Pons (tissue), 1 donor: ENCODE results near the gene SHISA9.
A peak's percentile ranks its signal among the peaks of the same experiment; 100 is the strongest.

ENCODE experiments used
- DNase-seq: peaks from one replicate; pipeline ENCODE4 v3.0.0-alpha.2; 2016; ENCODE audit warnings: low spot score

Gene SHISA9

DNA sequence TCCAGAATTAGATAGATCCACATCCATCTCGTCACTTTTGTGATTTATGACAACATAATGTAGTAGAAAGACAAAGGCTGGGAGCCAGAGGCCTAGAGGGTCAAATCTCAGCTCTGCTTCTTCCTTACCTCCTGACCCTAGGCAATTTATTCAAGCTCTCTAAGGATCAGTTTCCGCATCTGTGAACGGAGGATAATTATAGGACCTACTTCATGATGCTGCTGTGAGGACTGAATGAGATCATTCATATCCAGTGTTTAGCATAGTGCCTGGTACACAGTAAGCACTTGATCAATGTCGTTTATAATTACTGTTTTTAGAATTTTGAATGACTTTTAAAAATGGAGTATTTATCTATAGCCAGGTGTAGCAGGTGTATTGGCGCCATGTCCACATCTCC is 128.4 kb downstream of the SHISA9 start:
- DNase-seq = no peak

DNA sequence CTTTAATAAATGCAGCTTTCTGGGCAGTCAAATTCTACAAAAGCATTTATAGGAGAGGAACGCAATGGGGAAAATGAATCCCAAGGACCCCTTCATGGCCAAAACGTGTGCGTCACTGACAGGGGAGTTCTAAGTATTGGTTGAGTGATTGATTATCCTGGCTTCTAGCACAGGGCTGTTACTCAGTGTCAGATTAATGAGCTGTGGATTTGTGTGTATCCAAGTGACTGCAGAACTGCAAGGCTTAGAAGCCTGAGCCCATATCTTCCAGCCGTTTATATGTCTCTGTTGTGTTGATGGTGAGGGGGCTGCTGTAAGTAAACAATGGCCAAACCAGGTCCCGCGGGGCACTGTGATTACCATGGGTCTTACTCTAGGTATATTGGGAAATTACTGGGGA is 129.4 kb downstream of the SHISA9 start:
- no peak for DNase-seq

DNA sequence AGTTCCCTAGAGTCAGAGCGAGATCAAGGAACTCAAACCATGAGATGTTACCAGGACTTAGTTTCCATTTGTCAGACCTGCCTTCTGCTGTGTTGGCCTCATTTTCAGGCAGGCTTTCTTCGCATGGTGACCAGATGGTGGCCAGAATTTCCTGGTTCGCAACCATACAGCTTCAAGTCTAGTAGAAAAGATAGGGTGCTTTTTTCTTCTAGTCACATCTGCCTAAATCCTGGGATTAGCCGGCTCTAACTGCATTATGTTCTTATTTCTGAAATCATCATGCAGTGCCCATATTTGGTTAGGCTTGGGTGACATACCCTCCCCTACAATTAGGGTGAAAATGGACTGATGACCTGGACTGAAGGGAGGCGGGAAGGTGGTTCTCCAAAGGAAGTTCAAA is 131.5 kb downstream of the SHISA9 start:
- no peak for DNase-seq

DNA sequence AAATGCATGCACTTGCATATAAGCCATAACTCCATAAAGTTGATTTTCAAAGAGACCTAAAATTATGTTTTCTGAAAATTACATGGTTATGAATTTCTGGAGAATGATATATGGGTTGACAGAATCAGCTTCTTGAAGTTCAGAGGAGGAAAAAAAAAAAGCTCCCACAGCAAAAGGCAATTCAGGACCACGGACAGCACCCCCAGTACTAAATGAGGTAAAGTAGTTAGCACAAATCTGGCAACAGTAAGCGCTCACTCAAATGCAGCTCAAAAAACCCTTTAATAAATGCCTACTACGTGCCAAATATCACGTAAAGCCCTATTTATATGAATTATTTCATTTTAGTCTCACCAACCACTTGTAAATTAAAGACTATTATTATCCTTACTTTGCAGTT is 135.2 kb downstream of the SHISA9 start:
- DNase-seq = peak; percentile 21

DNA sequence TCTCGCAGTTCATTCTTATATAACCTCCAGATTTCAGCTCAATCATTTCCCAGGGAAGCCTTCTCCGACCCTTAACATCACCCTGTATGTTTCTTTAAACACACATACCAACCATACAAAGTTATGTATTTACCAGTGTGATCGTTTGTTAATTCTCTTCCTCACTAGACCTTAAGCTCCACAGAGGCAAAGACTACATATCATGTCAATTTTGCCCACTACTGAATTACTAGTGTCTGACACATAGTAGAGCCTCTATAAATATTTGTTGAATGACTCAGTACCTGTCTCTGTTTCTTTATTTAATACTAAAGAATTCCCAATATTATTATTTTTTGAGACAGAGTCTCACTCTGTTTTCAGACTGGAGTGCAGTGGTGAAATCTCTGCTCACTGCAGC is 137.2 kb downstream of the SHISA9 start:
- DNase-seq = no peak

GRCh38 chr16:13039526-13039925 is 138.1 kb downstream of the SHISA9 start:
- no peak for DNase-seq

GRCh38 chr16:13041180-13041579 is 139.8 kb downstream of the SHISA9 start:
- no peak for DNase-seq

GRCh38 chr16:13041646-13042290 is 140.4 kb downstream of the SHISA9 start:
- DNase-seq = no peak

DNA sequence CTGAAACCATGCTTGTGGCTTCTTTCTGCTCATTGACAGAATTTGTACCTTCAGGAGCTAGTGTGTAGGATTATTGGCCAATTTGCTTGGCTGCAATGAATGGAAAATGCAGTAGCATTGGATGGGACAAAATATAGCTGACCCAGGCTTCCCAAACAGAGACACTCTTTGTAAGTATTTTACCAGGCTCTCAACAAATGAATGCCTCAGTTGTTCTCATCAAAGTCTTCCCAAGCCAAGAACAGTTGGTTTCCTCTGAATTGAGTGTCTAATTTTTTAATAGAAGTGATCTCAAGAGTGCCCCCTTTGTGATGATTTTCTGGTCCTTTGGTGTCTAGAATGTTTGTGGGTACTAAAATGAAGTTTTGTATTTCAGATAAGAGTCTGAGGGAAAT is 140.9 kb downstream of the SHISA9 start:
- peak; percentile 74 for DNase-seq

DNA sequence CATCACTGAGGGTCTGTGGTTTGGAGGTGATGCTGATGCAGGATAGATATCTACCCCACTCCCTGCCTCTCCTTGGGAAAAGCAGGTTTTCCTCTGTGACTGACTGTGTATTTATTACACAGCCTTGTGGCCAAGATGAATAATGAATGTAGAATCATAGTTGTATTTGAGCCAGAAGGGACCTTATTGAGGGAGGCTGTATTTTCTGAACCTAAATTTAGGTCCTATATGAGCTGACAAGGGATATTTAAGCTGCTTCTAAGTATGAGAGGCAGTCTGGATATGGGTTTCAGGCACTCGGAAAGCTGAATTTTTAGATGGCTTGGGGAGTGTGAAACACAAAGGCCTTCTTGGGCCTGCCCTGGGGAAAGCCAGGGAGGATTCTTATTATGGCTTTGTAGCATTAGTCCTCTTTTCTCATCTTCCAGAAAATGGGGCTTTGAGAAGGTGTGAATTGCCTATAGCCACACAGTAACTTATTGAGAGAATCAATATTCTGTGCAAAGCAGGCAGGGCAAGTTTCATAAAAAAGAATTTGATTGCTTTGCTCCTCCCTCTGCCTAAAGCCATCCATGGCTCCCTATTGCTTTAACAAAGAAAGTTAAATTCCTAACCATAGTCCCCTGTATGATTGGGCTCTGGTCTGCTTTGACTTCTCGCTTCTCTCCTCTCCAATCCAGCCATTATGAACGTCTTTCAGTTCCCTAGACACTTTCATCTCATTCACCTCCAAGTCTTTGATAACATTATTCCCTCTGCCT is 144.8 kb downstream of the SHISA9 start:
- DNase-seq = no peak

DNA sequence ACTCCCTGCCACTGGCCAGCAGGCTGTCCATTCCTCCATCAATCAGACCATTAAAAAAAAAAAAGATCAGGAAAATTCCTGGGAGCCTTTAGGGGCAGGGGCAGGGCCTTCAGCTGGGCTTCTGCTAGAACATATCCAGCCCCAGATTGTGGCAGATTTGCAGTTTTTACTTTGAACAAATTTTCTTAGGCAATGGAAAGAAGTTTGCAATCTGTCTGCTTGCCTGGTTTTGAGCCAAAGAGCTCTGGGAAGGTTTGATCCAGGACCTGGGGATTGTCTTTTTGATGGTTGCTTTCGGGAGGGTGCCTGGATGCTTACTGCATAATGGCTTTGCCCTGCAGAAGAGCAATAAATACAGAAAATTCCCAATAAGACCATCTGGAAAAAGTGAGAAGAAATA is 145.9 kb downstream of the SHISA9 start:
- no peak for DNase-seq

DNA sequence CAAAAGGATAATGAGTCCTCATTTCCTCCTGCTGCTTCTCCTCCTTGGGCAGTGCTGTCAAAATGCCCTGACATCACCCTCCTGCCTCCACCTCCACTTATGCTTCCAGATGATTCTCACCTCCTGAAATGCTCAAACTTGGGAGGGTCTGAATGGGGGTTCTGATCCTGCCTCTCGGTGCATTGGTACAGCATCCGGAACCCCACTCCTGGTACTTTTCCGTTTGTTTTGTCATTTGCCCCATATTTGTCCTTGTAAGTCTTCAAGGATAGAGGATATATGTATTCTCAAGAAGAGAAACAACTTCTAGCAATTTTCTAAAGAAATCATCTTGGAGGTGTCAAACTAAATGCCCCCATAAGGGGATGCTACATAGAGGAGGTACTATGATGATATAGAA is 148.3 kb downstream of the SHISA9 start:
- no peak for DNase-seq

- DNase-seq = no peak
Measured at GRCh38 chr16:13052431-13052830, 151.0 kb downstream of the SHISA9 start.

DNA sequence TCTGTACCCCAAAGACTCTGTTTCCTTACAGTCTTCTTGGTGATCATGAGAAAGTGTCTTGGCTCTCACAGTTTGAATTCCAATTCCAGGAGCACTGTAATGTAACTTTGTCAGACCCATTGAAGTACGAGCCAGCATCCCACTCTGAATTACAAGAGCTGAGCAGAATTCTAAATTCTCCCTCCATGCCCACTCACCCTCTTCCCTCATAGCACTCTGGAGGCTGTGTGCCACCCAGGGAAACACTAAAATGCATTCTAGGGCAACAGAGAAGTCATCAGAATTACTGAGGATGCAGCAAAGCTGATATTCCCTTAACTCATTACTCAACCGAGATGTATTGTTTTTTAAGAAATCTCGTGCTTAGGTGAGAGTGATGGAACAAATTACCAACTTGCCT is 154.1 kb downstream of the SHISA9 start:
- DNase-seq = no peak

DNA sequence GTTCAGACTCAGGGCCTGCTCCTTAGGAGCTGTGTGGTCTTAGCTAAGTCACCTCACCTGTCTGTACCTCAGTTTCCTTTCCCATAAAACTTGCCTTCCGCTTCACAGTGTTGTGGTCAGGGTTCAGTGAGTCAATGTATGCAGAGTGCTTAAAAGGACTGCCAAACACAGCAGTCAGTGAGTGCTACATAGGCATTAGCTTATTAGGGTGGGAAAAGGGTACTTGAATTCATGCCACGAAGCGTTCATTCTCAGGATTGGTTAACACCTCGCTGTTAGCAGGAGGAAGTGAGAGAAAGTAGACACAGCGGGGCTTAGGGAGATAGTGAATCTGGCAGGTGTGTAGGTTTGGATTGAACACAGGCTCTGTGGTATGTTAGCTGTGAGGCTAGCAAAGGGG is 155.2 kb downstream of the SHISA9 start:
- no peak for DNase-seq

- no peak for DNase-seq
Measured at GRCh38 chr16:13060932-13061331, 159.5 kb downstream of the SHISA9 start.

DNA sequence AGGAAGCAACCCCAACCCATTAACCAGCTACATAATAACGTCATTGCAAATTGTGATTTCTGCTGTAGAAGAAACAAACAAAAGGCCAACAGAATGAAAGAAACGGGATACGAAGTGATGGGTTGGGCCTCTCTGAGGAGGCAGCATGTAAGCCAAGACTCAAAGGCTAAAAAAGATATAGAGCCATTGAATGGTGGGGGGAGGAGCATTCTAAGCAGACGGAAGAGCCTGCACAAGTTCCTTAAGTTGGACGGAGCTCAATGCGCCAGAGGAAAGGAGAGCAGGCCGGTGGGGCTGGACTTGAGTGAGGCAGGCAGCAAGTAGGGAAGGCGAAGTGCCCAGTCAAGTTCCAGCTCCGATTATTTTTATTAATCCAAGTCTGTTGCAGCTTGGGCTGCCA is 160.3 kb downstream of the SHISA9 start:
- DNase-seq = no peak

DNA sequence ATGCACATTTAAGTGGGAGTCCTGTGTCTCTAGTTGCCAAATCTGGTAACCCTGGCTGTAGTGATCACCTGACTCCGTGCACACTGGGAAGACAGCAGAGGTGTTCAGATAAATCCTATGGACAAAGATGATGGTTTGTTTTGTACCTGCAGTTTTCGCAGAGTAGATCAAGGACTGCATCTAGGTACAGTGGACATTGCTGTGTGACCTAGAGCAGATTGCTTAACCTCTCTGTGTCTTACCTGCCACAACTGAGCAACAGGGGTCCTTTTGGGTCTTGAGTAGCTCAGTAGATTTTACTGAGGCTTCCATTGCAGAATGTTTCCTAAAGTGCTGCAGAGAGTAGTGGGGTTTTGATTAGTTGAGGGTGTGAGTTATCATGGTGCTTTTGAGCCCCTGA is 160.8 kb downstream of the SHISA9 start:
- no peak for DNase-seq

GRCh38 chr16:13063457-13063856 is 162.1 kb downstream of the SHISA9 start:
- DNase-seq = no peak

DNA sequence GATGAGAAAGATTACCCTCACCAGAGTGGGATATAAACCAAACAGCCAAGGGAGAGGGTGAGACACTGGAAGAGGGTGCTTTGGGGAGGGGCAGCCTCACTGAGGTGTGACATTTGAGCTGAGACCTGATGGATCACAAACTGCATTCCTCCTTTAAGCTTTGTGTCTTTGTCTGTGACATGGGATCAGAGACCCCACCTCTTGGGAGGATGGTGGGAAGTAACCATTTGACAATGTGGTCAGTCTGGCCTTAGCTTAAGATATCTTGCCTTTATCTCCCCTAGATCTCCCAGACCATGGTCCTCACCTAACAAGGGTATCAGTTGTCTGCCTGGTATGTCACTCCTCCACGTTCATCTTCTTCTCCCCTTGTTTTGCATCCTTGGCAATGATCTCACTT is 163.4 kb downstream of the SHISA9 start:
- no peak for DNase-seq

DNA sequence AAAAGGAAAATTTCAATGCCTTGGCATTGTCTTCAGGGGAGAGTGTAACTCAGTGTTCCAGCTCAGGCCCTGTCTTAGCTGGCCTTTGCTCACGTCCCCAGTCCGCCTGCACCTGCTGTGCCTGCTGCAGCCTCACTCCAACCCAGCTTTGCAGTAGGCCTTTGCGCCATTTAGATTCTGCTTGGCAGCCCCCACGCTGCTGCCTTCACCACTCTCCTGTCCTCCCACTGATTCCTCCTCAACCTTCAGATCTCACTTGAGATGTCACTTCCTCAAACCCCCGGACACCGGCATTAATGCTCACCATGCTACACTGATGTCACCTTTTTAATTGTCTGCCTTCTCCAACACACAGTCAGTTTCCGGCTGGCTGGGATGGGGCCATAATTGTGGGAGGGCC is 166.2 kb downstream of the SHISA9 start:
- no peak for DNase-seq

- DNase-seq = no peak
Measured at GRCh38 chr16:13068912-13069583, 167.7 kb downstream of the SHISA9 start.

GRCh38 chr16:13070268-13070667 is 168.9 kb downstream of the SHISA9 start:
- peak; percentile 53 for DNase-seq
